Testis (tissue), 2 donors: ENCODE results near the gene SLC16A7.

ENCODE experiments used
- POLR2A ChIP-seq: fragments of 450-650 bp; IDR thresholded peaks from one replicate; pipeline ENCODE4 v1.6.1; 2017; ENCODE audit warnings: antibody characterized with exemption, mild to moderate bottlenecking, moderate library complexity
- TF ChIP-seq, protein P1 (sequence below), 3 experiments: fragments of 450-650 bp in 2 of 3; fragments of 200-600 bp in 1 of 3; sonication (generic) in 1 of 3; IDR thresholded peaks; one replicate each; pipeline ENCODE4 v1.5.1; 2016 to 2019; ENCODE audit warnings: antibody characterized with exemption in 3 of 3, mild to moderate bottlenecking in 2 of 3, moderate library complexity in 1 of 3

GRCh38 chr12:59780605-59781135 lies 184.8 kb downstream of the SLC16A7 start:
- TF ChIP-seq, protein P1, sequence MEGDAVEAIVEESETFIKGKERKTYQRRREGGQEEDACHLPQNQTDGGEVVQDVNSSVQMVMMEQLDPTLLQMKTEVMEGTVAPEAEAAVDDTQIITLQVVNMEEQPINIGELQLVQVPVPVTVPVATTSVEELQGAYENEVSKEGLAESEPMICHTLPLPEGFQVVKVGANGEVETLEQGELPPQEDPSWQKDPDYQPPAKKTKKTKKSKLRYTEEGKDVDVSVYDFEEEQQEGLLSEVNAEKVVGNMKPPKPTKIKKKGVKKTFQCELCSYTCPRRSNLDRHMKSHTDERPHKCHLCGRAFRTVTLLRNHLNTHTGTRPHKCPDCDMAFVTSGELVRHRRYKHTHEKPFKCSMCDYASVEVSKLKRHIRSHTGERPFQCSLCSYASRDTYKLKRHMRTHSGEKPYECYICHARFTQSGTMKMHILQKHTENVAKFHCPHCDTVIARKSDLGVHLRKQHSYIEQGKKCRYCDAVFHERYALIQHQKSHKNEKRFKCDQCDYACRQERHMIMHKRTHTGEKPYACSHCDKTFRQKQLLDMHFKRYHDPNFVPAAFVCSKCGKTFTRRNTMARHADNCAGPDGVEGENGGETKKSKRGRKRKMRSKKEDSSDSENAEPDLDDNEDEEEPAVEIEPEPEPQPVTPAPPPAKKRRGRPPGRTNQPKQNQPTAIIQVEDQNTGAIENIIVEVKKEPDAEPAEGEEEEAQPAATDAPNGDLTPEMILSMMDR (IDR thresholded peaks at IDR 0.05): no peak
- no peak for TF ChIP-seq POLR2A
